GM19193 (cell line): ENCODE measurements around the gene CAD.

ENCODE experiments used
- POLR2A ChIP-seq: IDR thresholded peaks from 4 replicates; pipeline ENCODE4 v1.6.1; 2011; ENCODE audit not compliant: insufficient read depth, insufficient read length; ENCODE audit errors: extremely low read depth

The CAD gene

DNA sequence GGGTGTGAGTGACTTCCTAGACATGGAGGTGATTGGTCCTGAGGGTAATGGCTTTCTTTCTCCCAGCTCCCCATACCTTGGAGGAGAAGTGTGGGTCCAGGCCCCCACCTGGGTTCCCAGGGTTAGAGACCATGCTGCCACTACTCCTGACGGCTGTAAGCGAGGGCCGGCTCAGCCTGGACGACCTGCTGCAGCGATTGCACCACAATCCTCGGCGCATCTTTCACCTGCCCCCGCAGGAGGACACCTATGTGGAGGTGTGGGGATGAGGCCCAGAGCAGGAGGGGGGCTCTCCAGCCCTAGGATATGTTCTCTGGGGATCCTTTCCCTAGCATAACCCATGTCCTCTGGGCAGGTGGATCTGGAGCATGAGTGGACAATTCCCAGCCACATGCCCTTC is 21.8 kb downstream of the CAD start:
- no peak for TF ChIP-seq POLR2A

DNA sequence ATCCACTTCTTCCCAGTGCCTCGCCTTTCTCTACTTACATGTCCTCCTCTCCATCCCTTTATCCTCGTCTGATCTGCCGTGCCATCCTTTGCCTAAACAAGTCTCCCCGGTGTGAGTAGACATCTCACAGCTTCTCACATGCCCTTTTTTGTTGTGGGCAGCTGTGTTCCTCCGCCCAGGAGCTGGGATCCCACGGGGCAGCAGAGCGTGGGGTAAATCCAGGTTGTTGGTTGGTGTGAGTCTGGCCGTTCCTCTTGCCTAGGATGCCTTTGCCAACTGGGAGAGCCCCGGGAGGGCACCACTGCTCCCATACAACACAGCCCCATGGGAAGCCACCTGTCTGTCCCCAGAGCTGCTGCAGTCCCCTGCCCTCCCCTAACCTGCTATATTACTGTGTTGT is 23.2 kb downstream of the CAD start:
- TF ChIP-seq POLR2A = no peak

DNA sequence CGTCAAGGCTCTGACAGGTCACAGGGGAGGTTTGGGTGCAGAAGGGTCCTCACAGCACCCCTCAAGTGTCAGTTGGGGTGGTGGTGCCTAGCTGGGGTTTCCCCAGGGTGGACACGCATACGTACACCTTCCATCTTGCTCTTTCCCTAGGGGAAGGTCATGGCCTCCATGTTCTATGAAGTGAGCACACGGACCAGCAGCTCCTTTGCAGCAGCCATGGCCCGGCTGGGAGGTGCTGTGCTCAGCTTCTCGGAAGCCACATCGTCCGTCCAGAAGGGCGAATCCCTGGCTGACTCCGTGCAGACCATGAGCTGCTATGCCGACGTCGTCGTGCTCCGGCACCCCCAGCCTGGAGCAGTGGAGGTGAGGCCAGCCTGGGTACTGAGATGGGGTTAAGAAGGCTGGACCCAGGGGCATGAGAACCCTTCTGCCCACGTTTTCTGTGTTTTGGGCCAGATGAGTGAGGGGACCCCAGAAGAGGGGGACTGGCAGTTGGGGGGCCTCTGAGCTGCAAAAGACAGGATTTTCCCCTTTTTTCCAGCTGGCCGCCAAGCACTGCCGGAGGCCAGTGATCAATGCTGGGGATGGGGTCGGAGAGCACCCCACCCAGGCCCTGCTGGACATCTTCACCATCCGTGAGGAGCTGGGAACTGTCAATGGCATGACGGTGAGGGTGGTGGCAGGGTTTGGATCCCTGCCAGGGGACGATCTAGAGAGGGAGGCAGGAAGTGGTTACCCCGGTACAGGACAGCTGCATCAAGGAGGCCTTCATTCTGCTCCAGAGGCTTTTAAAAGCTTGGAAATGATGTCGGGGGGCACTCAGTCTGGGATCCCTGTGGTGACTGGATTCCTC is 24.8 kb downstream of the CAD start:
- no peak for TF ChIP-seq POLR2A

DNA sequence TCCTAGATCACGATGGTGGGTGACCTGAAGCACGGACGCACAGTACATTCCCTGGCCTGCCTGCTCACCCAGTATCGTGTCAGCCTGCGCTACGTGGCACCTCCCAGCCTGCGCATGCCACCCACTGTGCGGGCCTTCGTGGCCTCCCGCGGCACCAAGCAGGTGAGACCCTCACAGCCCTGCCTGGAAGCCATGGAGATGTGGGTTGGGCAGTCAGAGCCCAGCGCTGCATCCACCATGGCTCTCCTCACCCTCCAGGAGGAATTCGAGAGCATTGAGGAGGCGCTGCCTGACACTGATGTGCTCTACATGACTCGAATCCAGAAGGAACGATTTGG is 25.4 kb downstream of the CAD start:
- TF ChIP-seq POLR2A = no peak

DNA sequence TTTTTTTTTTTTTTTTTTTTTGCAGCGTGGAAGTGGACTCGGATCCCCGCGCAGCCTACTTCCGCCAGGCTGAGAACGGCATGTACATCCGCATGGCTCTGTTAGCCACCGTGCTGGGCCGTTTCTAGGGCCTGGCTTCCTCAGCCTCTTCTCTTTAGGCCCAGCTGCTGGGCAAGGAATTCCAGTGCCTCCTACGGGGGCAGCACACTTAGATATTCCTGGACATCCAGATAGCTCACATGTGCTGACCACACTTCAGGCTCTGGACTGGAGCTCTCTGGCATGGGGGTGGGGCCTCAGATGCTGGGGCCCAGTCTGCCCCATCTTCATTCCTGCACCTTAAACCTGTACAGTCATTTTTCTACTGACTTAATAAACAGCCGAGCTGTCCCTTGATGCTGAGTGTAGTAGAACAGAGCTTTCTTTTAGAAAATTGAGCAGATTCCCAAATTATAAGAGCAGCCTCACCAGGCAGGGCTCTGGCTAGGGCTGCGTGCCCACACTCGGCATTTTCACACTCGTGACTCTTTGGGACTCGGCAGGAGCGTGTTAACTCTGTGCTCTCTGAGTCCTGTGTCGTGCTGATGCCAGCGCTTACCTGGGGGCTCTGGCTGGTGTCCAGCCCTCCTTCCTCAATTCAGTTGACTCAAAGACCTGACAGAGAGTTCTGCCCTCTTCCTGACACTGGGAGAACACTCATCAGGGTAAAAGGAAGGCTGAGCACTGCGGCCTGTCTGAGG is 26.4 kb downstream of the CAD start:
- no peak for TF ChIP-seq POLR2A

DNA sequence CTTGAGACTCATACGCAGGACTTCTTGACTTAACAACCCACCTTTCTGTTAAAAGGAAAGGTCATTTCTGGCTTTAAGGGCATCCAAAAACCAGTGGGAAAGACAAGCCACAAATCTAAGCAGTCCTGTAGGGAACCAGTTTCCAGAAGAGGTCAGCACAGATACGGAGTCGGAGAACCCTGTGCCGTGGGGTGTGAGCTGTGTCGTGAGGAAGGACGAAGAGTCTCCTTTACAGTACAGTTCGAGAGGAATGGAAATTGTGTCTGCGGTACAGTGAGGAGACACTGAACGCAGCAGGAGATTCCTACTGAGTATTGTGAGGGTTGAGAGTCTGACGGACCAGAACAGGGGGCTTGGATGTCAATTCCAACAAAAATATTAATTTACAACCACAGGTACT is 27.9 kb downstream of the CAD start:
- TF ChIP-seq POLR2A = no peak

DNA sequence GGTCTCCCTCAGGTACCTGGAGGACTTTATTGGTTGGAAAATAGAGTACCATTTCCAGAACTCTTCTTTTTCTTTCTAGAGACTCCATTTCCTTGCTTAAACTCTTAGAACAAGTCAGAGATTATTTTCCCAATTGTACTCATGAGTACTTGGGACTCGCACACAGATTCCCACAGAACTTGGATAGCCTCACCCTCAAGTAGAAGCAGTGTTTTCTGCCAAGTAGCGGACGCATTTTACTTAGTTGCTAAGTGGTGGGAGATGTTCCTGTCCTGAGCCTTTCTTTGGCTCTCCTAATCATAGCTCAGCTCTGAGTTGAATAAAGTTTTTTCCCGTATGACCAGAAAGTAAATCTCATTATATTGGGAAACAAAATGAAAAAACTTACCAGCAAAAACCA is 28.5 kb downstream of the CAD start:
- TF ChIP-seq POLR2A = no peak

DNA sequence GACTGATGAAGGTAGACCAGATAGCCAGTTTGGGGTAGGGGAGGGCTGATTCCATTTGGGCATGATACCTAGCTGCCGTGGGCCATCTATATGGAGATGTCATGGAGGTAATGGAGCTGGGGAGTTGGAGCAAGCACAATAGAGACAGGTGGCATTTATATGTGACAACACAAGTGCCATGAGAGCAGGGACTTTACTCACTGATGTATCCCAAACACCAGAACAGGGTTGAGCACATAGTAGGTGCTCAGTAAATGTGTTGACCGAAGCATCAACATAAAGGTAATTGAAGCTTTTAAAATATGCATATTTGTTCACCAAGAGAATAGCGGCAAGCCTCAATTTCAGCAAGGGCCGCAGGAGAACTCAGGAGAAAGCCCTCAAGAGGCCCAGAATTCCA is 30.7 kb downstream of the CAD start:
- no peak for TF ChIP-seq POLR2A

DNA sequence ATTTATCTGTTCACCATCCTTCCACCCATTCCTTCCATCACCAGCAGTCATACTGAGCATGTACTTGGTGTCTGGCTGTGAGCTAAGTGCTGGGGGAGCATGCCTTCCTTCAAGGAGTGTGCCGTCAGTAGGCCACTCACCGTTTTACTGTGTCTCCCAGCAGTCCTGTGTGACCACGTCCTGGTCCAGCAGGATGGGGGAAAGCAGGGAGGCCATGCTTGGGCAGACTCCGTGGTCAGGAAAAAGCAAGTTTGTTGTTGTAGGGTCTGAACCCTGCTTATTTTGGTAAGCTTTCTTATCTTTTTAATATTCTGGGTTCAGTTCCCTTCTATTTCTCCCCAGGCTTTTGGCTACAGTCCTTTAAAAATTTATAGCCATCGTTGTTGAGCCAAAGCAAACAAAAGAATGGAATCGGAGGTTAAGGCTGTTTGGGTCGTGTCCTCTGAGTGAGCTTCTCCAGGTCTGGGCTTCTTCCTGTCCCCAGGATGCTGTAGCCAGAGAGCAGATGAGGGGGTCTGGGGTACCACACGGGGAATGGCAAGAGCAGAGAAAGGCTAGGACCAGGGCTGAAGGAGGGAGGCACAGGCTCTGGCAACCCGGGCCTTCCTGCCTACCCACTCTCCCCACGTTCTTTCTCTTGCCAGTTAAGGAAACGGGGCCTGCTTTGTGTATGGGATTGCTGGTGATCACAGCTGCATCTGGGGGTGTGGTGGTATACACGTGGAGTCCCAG is 32.2 kb downstream of the CAD start:
- no peak for TF ChIP-seq POLR2A

DNA sequence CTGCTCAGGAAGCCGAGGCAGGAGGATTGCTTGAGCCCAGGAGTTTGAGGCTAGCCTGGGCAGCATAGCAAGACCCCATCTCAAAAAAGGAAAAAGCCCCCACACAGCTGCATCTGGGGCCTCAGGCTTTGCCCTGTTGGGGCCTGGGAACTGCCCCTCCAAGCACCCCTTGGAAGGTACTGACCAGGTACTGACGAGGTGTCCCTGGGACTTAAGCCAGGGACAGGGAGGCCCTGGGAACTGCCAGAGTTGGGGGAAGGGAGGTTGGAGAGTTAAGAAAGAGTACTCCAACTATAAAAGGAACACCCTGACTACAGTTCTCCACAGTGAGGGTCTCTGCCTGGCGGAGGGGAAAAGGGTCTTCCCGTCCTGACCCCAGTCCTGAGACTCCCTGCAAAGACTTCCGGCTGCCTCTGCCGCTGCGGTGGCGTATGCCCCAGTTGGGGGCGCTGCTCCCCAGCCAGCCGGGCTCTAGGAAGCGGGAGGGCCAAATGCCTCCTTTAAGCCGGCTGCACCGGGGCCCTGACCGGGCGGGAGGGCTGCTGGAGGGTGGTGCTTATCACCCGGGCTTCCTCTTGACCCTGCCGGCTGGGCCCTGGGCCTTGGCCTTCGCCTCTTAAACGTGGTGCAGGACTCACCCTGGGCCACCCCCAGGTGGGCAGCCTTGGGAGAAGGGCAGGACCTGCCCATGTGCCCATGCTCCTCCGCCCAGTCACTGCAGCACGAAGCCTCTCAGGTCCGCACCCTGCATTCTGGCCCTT is 32.9 kb downstream of the CAD start:
- TF ChIP-seq POLR2A = no peak

DNA sequence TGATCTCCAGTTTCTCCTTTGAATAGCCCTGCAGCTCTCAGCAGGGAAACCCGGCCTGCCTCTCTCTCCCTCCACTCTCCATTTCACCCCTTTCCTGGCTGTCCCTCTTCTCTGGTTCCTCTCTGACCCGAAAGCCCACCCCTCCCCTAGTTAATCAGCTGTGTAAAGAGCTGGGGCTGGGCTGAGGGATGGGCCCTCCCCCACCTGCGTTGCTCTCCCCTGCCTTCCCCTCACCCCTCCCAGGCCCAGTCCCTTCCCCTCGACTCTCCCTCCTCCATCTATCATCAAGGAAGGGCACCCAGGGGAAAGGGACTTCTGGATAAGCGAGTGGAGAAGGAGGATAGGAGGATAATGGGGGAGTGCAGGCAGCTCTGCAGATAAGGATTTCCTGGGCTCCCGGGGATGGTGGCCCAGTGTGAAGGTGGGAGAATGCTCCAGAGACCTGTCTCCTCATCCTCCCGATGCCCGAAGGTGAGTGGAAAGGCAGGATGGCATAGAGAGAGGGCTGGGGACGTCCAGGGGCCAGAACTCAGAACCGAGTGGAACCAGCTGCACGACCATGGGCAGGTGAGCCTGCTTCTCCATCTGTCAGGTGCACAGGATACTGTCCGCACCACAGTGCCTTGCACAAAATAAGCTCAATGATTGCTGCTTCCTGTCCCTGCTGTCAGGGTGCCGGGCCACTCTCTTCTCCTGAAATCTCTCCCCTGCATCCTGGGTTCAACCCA is 33.6 kb downstream of the CAD start:
- no peak for TF ChIP-seq POLR2A

DNA sequence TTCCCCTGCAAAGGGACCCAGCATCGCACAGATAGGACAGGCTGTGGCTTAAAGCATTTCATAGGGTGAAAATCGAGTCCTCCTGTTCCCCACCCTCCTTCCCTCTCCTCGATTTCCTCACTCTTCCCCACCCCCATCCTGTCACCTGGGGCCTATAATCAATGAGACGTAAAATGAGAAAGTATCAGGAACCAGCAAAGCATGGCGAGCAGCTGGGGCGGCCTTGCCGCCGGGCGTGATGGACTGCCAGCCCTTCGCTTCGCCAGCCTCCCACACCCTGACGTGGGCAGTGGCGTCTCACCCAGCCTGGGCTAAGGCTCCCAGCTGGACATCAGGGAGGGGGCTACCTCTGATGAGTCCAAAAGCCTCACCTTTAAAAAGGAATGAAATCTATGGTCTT is 34.6 kb downstream of the CAD start:
- no peak for TF ChIP-seq POLR2A

DNA sequence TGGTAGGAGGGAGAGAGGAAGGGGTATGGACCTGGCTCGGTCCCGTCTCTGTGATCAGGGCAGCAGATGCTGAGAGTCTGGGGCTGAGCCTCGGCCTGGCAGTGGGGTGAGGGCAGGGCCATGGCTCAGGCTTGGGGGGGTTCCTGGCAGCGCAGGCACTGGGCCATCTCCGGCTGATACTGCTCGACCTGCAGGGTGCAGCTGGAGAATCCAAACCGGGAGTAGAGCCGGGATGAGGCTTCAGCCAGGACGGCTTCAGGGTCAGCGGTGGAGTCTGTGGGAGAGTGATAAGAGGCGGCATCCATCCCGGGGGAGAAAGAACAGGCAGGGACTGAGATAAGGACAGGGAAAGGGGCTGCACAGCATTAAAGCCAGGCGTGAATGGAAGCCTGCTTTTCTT is 38.0 kb downstream of the CAD start:
- no peak for TF ChIP-seq POLR2A

DNA sequence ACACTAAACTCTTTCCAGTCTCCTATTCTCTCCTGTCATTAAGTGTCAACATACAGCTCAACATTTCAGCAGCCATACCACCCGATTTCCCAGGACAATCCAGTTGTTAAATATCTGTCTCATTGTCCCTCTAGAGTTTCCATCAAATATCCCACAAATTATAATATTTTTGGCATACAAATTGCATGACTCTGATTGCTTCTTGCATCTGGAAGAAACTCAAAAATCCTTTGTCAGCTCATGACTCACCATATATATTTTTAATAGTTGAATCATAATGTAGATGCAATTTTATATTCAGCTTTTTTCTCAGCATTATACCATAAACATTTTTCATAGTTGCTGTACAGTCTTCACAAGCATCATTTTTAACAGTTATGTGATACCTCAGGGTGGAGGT is 38.5 kb downstream of the CAD start:
- no peak for TF ChIP-seq POLR2A
